Liver (tissue), 9 donors: Measurements from ENCODE around the gene HEBP2. TPM values are rescaled to one million over a fixed set of nuclear protein-coding genes. Genes with fewer than 3 reads are reported as not detected.

Source experiments
- DNase-seq: peaks from one replicate; pipeline ENCODE4 v3.0.0-alpha.2; 2017; ENCODE audit warnings: low spot score
- H3K27ac ChIP-seq, 2 donors: one replicate each; pipeline ENCODE4 v1.7.0; 2013; ENCODE audit warnings: inconsistent platforms in 2 of 2, low read length in 2 of 2, control low read depth in 1 of 2, low read depth in 1 of 2, mild to moderate bottlenecking in 1 of 2
- H3K27me3 ChIP-seq, 4 donors: one replicate each; pipeline versions ENCODE4 v1.6.1 to v1.7.0; 2013; ENCODE audit warnings: low read length in 3 of 4, inconsistent platforms in 1 of 4, mild to moderate bottlenecking in 1 of 4, moderate library complexity in 1 of 4; ENCODE audit not compliant: control insufficient read depth in 4 of 4, insufficient read depth in 4 of 4
- H3K36me3 ChIP-seq, 4 donors: one replicate each; pipeline versions ENCODE4 v1.6.1 to v1.7.0; 2013; ENCODE audit warnings: low read length in 3 of 4, mild to moderate bottlenecking in 3 of 4, low read depth in 1 of 4, moderate library complexity in 1 of 4; ENCODE audit not compliant: control insufficient read depth in 4 of 4, insufficient read depth in 3 of 4
- H3K4me1 ChIP-seq, 4 donors: one replicate each; pipeline versions ENCODE4 v1.6.1 to v1.7.0; 2013; ENCODE audit warnings: low read length in 3 of 4, mild to moderate bottlenecking in 3 of 4, moderate library complexity in 1 of 4; ENCODE audit not compliant: control insufficient read depth in 4 of 4, insufficient read depth in 4 of 4
- H3K4me3 ChIP-seq, 3 donors: one replicate each; pipeline versions ENCODE4 v1.6.1 to v1.7.0; 2013; ENCODE audit warnings: low read length in 3 of 3, control low read depth in 1 of 3, low read depth in 1 of 3, mild to moderate bottlenecking in 1 of 3
- H3K9ac ChIP-seq, 2 donors: one replicate each; pipeline ENCODE4 v1.7.0; 2013; ENCODE audit warnings: low read length in 2 of 2, mild to moderate bottlenecking in 2 of 2, moderate library complexity in 2 of 2, control low read depth in 1 of 2, low read depth in 1 of 2
- H3K9me3 ChIP-seq, 4 donors: one replicate each; pipeline versions ENCODE4 v1.6.1 to v1.7.0; 2013; ENCODE audit warnings: low read length in 3 of 4; ENCODE audit not compliant: control insufficient read depth in 4 of 4
- EGR1 ChIP-seq, 2 donors: IDR thresholded peaks; 2 replicates each; pipeline ENCODE4 v1.6.1; 2016 to 2018; ENCODE audit warnings: antibody characterized with exemption in 2 of 2, low read depth in 2 of 2
- FOXA1 ChIP-seq: IDR thresholded peaks from 2 replicates; pipeline ENCODE4 v1.6.1; 2016; ENCODE audit warnings: antibody characterized with exemption
- FOXA2 ChIP-seq: IDR thresholded peaks from 2 replicates; pipeline ENCODE4 v1.6.1; 2016; ENCODE audit warnings: antibody characterized with exemption
- GABPA ChIP-seq, 2 donors: IDR thresholded peaks in 1 of 2; conservative IDR thresholded peaks in 1 of 2; 2 replicates each; pipeline ENCODE4 v1.6.1; 2016; ENCODE audit warnings: antibody characterized with exemption in 2 of 2, mild to moderate bottlenecking in 1 of 2, moderate library complexity in 1 of 2
- HNF4A ChIP-seq, 2 donors: conservative IDR thresholded peaks; 2 replicates each; pipeline ENCODE4 v1.6.1; 2016; ENCODE audit warnings: antibody characterized with exemption in 2 of 2, mild to moderate bottlenecking in 2 of 2
- HNF4G ChIP-seq: IDR thresholded peaks from 2 replicates; pipeline ENCODE4 v1.6.1; 2016; ENCODE audit warnings: antibody characterized with exemption
- JUND ChIP-seq, 2 donors: IDR thresholded peaks; 2 replicates each; pipeline ENCODE4 v1.6.1; 2016; ENCODE audit warnings: antibody characterized with exemption in 2 of 2
- MAX ChIP-seq: IDR thresholded peaks from 2 replicates; pipeline ENCODE4 v1.6.1; 2016; ENCODE audit warnings: antibody characterized with exemption
- NR2F2 ChIP-seq: IDR thresholded peaks from 2 replicates; pipeline ENCODE4 v1.6.1; 2016; ENCODE audit warnings: antibody characterized with exemption
- RAD21 ChIP-seq, 2 donors: IDR thresholded peaks; 2 replicates each; pipeline ENCODE4 v1.6.1; 2016; ENCODE audit warnings: antibody characterized with exemption in 2 of 2, mild to moderate bottlenecking in 2 of 2
- RXRA ChIP-seq, 2 donors: IDR thresholded peaks; 2 replicates each; pipeline ENCODE4 v1.6.1; 2017 to 2018; ENCODE audit warnings: antibody characterized with exemption in 2 of 2, mild to moderate bottlenecking in 1 of 2
- SP1 ChIP-seq: IDR thresholded peaks from 2 replicates; pipeline ENCODE4 v1.6.1; 2018; ENCODE audit warnings: antibody characterized with exemption, mild to moderate bottlenecking
- TAF1 ChIP-seq: conservative IDR thresholded peaks from 2 replicates; pipeline ENCODE4 v1.6.1; 2016; ENCODE audit warnings: antibody characterized with exemption, mild to moderate bottlenecking
- YY1 ChIP-seq: IDR thresholded peaks from 2 replicates; pipeline ENCODE4 v1.6.1; 2016; ENCODE audit warnings: antibody characterized with exemption, mild to moderate bottlenecking
- ZBTB33 ChIP-seq: IDR thresholded peaks from 2 replicates; pipeline ENCODE4 v1.6.1; 2016; ENCODE audit warnings: antibody characterized with exemption
- WGBS: extraction: QIAGEN DNeasy Blood & Tissue Kit; methylation state at CpG from one replicate; pipeline ENCODE4 v1.1.7; 2013; 5-methylcytosine and 5-hydroxymethylcytosine counted together
- polyA plus RNA-seq, 2 donors: library from polyadenylated mRNA; stranded (reverse) in 1 of 2; unstranded in 1 of 2; fragments of 200-250 nt in 1 of 2; fragments of >200 nt in 1 of 2; fragmentation: Nextera tagmentation in 1 of 2; extraction: Ambion mirVana in 1 of 2; gene quantifications; one replicate each; pipeline versions ENCODE4 v1.2.1 to v1.2.3, GENCODE V29; 2013 to 2015
- total RNA-seq, 2 donors: library from RNA; depleted of rRNA; stranded (reverse); fragments of >200 nt; gene quantifications; one replicate each; pipeline ENCODE4 v1.2.3, GENCODE V29; 2014
- TF ChIP-seq, protein P1 (sequence below): IDR thresholded peaks from 2 replicates; pipeline ENCODE4 v1.6.1; 2016; ENCODE audit warnings: antibody characterized with exemption
- TF ChIP-seq, protein P2 (sequence below): IDR thresholded peaks from 2 replicates; pipeline ENCODE4 v1.6.1; 2016; ENCODE audit warnings: antibody characterized with exemption, mild to moderate bottlenecking
- TF ChIP-seq, protein P3 (sequence below): fragments of 150-350 bp; IDR thresholded peaks from 2 replicates; pipeline ENCODE4 v1.5.1; 2017; ENCODE audit warnings: improper control_type of control experiment, low read depth, low read length; ENCODE audit not compliant: missing input control
- donor health status: healthy.
- donor health status: healthy.
- donor health status: healthy.
- donor health status: healthy.
- donor health status: healthy.

The HEBP2 gene
- total and polyA plus RNA-seq, 4 donors = 5.6 to 58.0 (median 16.8) TPM

- Histone ChIP-seq H3K27me3 (no peaks in the 10 kb centered on the region), H3K9me3 (no peaks in the 10 kb centered on the region), H3K27ac (no peak overlapping the region), H3K4me1 (peaks cover 5 to 21% (median 15%) of the 10 kb centered on the region in 4 donors), H3K4me3 (no peak overlapping the region), H3K9ac (no peak overlapping the region), H3K36me3 (no peaks in the 10 kb centered on the region)
- no peak for TF ChIP-seq HNF4G
- TF ChIP-seq NR2F2 = no peak
- TF ChIP-seq JUND (IDR thresholded peaks at IDR 0.05) = no peak
- TF ChIP-seq EGR1 (IDR thresholded peaks at IDR 0.05; ENCODE audit: low read depth in 2 of 2) = no peak
- TF ChIP-seq HNF4A (conservative IDR thresholded peaks at IDR 0.05) = no peak
- TF ChIP-seq, protein P1, sequence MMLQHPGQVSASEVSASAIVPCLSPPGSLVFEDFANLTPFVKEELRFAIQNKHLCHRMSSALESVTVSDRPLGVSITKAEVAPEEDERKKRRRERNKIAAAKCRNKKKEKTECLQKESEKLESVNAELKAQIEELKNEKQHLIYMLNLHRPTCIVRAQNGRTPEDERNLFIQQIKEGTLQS = no peak
- no peak for TF ChIP-seq ZBTB33
- TF ChIP-seq GABPA (IDR thresholded peaks at IDR 0.05 in 1 of 2, conservative IDR thresholded peaks at IDR 0.05 in 1 of 2) = no peak
- no peak for TF ChIP-seq TAF1
- no peak for TF ChIP-seq YY1
- TF ChIP-seq, protein P2, sequence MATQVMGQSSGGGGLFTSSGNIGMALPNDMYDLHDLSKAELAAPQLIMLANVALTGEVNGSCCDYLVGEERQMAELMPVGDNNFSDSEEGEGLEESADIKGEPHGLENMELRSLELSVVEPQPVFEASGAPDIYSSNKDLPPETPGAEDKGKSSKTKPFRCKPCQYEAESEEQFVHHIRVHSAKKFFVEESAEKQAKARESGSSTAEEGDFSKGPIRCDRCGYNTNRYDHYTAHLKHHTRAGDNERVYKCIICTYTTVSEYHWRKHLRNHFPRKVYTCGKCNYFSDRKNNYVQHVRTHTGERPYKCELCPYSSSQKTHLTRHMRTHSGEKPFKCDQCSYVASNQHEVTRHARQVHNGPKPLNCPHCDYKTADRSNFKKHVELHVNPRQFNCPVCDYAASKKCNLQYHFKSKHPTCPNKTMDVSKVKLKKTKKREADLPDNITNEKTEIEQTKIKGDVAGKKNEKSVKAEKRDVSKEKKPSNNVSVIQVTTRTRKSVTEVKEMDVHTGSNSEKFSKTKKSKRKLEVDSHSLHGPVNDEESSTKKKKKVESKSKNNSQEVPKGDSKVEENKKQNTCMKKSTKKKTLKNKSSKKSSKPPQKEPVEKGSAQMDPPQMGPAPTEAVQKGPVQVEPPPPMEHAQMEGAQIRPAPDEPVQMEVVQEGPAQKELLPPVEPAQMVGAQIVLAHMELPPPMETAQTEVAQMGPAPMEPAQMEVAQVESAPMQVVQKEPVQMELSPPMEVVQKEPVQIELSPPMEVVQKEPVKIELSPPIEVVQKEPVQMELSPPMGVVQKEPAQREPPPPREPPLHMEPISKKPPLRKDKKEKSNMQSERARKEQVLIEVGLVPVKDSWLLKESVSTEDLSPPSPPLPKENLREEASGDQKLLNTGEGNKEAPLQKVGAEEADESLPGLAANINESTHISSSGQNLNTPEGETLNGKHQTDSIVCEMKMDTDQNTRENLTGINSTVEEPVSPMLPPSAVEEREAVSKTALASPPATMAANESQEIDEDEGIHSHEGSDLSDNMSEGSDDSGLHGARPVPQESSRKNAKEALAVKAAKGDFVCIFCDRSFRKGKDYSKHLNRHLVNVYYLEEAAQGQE = no peak
- TF ChIP-seq, protein P3, sequence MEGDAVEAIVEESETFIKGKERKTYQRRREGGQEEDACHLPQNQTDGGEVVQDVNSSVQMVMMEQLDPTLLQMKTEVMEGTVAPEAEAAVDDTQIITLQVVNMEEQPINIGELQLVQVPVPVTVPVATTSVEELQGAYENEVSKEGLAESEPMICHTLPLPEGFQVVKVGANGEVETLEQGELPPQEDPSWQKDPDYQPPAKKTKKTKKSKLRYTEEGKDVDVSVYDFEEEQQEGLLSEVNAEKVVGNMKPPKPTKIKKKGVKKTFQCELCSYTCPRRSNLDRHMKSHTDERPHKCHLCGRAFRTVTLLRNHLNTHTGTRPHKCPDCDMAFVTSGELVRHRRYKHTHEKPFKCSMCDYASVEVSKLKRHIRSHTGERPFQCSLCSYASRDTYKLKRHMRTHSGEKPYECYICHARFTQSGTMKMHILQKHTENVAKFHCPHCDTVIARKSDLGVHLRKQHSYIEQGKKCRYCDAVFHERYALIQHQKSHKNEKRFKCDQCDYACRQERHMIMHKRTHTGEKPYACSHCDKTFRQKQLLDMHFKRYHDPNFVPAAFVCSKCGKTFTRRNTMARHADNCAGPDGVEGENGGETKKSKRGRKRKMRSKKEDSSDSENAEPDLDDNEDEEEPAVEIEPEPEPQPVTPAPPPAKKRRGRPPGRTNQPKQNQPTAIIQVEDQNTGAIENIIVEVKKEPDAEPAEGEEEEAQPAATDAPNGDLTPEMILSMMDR = no peak
- no peak for TF ChIP-seq FOXA1
- no peak for TF ChIP-seq SP1
- TF ChIP-seq MAX = no peak
- no peak for TF ChIP-seq RAD21 (IDR thresholded peaks at IDR 0.05)
- TF ChIP-seq FOXA2 = no peak
- no peak for TF ChIP-seq RXRA (IDR thresholded peaks at IDR 0.05)
- no peak for DNase-seq
- WGBS = 88% methylated on average over 8 of the region's 8 CpGs
These were observed 21.3 kb upstream of the HEBP2 start for GRCh38 chr6:138382498-138383265.
